Subcutaneous adipose tissue (tissue), 4 donors: ENCODE data around the gene P2RX6. TPM values are rescaled to one million over a fixed set of nuclear protein-coding genes. Genes with fewer than 3 reads are reported as not detected.

ENCODE experiments used
- CTCF ChIP-seq: fragments of 450-650 bp; IDR thresholded peaks from one replicate; pipeline ENCODE4 v1.5.1; 2016; ENCODE audit warnings: low read depth, mild to moderate bottlenecking, control low read depth, antibody characterized with exemption, moderate library complexity
- total RNA-seq, 4 donors: library from RNA; depleted of rRNA; stranded (reverse); fragments of >200 nt; gene quantifications; one replicate each; pipeline ENCODE4 v1.1.0, GENCODE V29; 2016

P2RX6 gene
- total RNA-seq, 4 donors from 2014 or later = 0.49 to 3.7 (median 1.2) TPM

- TF ChIP-seq CTCF = no peak
These were observed 33.0 kb upstream of the P2RX6 start, which contains the start of gene LZTR1 for GRCh38 chr22:20981787-20982562. Gene LZTR1, plus strand, starts transcription at chr22:20982297. Its CDS starts 75 bp downstream, at chr22:20982372.

GRCh38 chr22:20982563-20982882 lies 32.4 kb upstream of the P2RX6 start:
- TF ChIP-seq CTCF = no peak

GRCh38 chr22:20983081-20983771 lies 31.7 kb upstream of the P2RX6 start:
- TF ChIP-seq CTCF = no peak

- TF ChIP-seq CTCF = no peak
These were observed 29.2 kb upstream of the P2RX6 start for GRCh38 chr22:20985720-20986119.

- TF ChIP-seq CTCF = no peak
These were observed 28.6 kb upstream of the P2RX6 start for GRCh38 chr22:20986365-20986764.

GRCh38 chr22:20987375-20987774 lies 27.6 kb upstream of the P2RX6 start:
- no peak for TF ChIP-seq CTCF

- TF ChIP-seq CTCF = no peak
These were observed 26.2 kb upstream of the P2RX6 start for GRCh38 chr22:20988573-20989322.
